A549 (cell line): Measurements from ENCODE around the gene DEAF1. TPM values are rescaled to one million over a fixed set of nuclear protein-coding genes. Genes with fewer than 3 reads are reported as not detected.
A peak's percentile ranks its signal among the peaks of the same experiment; 100 is the strongest.

Source experiments
- ATAC-seq, 2 experiments: fragments of 200-7000 bp in 1 of 2; fragments of >200 bp in 1 of 2; cut with Nextera tagmentation in 1 of 2; cut with Tn5 transposase in 1 of 2; 3 replicates each; pipeline versions ENCODE4 v1.8.0 to v1.9.1; 2018 to 2020; ENCODE audit warnings: mild to moderate bottlenecking in 1 of 2, moderate library complexity in 1 of 2
- CTCF ChIA-PET: fragments of 300-600 bp; sonication (Branson Sonifier 250); formaldehyde crosslinking; extraction: SDS; loops from one replicate; lab custom pipeline; 2021; ENCODE audit warnings: antibody characterized with exemption, inconsistent platforms; lab: Yijun Ruan, JAX
- POLR2A ChIA-PET: fragments of 350-600 bp; formaldehyde crosslinking; extraction: SDS; loops from one replicate; lab custom pipeline; 2021; ENCODE audit warnings: antibody characterized with exemption, inconsistent platforms; lab: Yijun Ruan, JAX
- DNase-seq, 2 experiments: peaks; one replicate each; pipeline versions ENCODE4 v3.0.0 to v3.0.0-alpha.2; 2011 to 2016; ENCODE audit warnings: low read depth in 1 of 2, low spot score in 1 of 2
- FAIRE-seq: peaks from 2 replicates; lab custom pipeline; 2011; peaks lifted over from hg19 to GRCh38; lab: Jason Lieb, UNC
- H3K27ac ChIP-seq, 2 experiments: fragments of >200 bp; sonication (Bioruptor Twin); formaldehyde crosslinking; 3 replicates each; pipeline ENCODE4 v1.5.1; 2016 to 2017
- H3K4me1 ChIP-seq: fragments of >200 bp; sonication (Bioruptor Twin); formaldehyde crosslinking; 3 replicates; pipeline ENCODE4 v1.6.1; 2016
- H3K4me2 ChIP-seq: fragments of >200 bp; sonication (Bioruptor Twin); formaldehyde crosslinking; 3 replicates; pipeline ENCODE4 v1.6.1; 2016
- H3K4me3 ChIP-seq: fragments of >200 bp; sonication (Bioruptor Twin); formaldehyde crosslinking; 3 replicates; pipeline ENCODE4 v1.5.1; 2016
- H3K9me3 ChIP-seq: fragments of >200 bp; sonication (Bioruptor Twin); formaldehyde crosslinking; 3 replicates; pipeline ENCODE4 v1.6.1; 2016
- CBX2 ChIP-seq: fragments of 200-600 bp; sonication (generic); IDR thresholded peaks from 2 replicates; pipeline ENCODE4 v1.6.1; 2016; ENCODE audit warnings: low read depth, mild to moderate bottlenecking, borderline replicate concordance
- CEBPB ChIP-seq, 2 experiments: fragments of >200 bp in 1 of 2; sonication (Bioruptor Twin) in 1 of 2; formaldehyde crosslinking in 1 of 2; IDR thresholded peaks; 2 replicates each; pipeline ENCODE4 v1.6.1; 2012 to 2016
- CHD4 ChIP-seq: fragments of 200-600 bp; sonication (generic); IDR thresholded peaks from 2 replicates; pipeline ENCODE4 v1.6.1; 2016; ENCODE audit warnings: antibody characterized with exemption, mild to moderate bottlenecking, borderline replicate concordance
- EHF ChIP-seq: fragments of 250-450 bp; sonication (Bioruptor Pico); IDR thresholded peaks from 2 replicates; pipeline ENCODE4 v1.5.0; 2020; ENCODE audit warnings: mild to moderate bottlenecking
- EP300 ChIP-seq, 2 experiments: fragments of >200 bp; sonication (Bioruptor Twin); formaldehyde crosslinking; IDR thresholded peaks; 2 replicates in 1 of 2; 3 replicates in 1 of 2; pipeline ENCODE4 v1.6.1; 2016 to 2017
- FOXS1 ChIP-seq: fragments of 250-450 bp; sonication (Bioruptor Pico); IDR thresholded peaks from 2 replicates; pipeline ENCODE4 v1.5.0; 2020; ENCODE audit warnings: mild to moderate bottlenecking, moderate library complexity
- GATA3 ChIP-seq: IDR thresholded peaks from 2 replicates; pipeline ENCODE4 v1.6.1; 2012; ENCODE audit warnings: borderline replicate concordance
- HDAC2 ChIP-seq: fragments of 200-600 bp; sonication (generic); IDR thresholded peaks from 2 replicates; pipeline ENCODE4 v1.6.1; 2016
- HOXA7 ChIP-seq: fragments of 250-450 bp; sonication (Bioruptor Pico); IDR thresholded peaks from 2 replicates; pipeline ENCODE4 v1.5.0; 2020; ENCODE audit warnings: mild to moderate bottlenecking, moderate library complexity
- HOXB13 ChIP-seq: fragments of 250-450 bp; sonication (Bioruptor Pico); IDR thresholded peaks from 2 replicates; pipeline ENCODE4 v1.5.0; 2020; ENCODE audit warnings: low read depth, mild to moderate bottlenecking, moderate library complexity
- JUN ChIP-seq, 2 experiments: fragments of >200 bp; sonication (Bioruptor Twin); formaldehyde crosslinking; IDR thresholded peaks; 2 replicates in 1 of 2; 3 replicates in 1 of 2; pipeline ENCODE4 v1.6.1; 2016 to 2017
- KDM1A ChIP-seq: fragments of 200-600 bp; sonication (generic); IDR thresholded peaks from 2 replicates; pipeline ENCODE4 v1.6.1; 2016; ENCODE audit warnings: low read depth, mild to moderate bottlenecking
- KDM5A ChIP-seq: fragments of 200-600 bp; sonication (generic); IDR thresholded peaks from 2 replicates; pipeline ENCODE4 v1.6.1; 2016; ENCODE audit warnings: antibody characterized with exemption, mild to moderate bottlenecking
- MAFK ChIP-seq: fragments of 450-650 bp; IDR thresholded peaks from 2 replicates; pipeline ENCODE4 v1.6.1; 2014; ENCODE audit not compliant: partially characterized antibody
- MAZ ChIP-seq: fragments of 150-350 bp; IDR thresholded peaks from 2 replicates; pipeline ENCODE4 v1.6.1; 2014; ENCODE audit warnings: antibody characterized with exemption, low read depth, low read length, borderline replicate concordance
- MYC ChIP-seq: IDR thresholded peaks from 2 replicates; pipeline ENCODE4 v1.6.1; 2012; ENCODE audit warnings: mild to moderate bottlenecking, inconsistent platforms, low read length, improper control_type of control experiment, borderline replicate concordance
- NPAS2 ChIP-seq: fragments of 250-450 bp; sonication (Bioruptor Pico); IDR thresholded peaks from 2 replicates; pipeline ENCODE4 v1.8.0; 2022; ENCODE audit warnings: mild to moderate bottlenecking, moderate library complexity, borderline replicate concordance
- POLR2A ChIP-seq: IDR thresholded peaks from 2 replicates; pipeline ENCODE4 v1.6.1; 2012; ENCODE audit warnings: mild to moderate bottlenecking, low read length
- POLR2AphosphoS2 ChIP-seq: conservative IDR thresholded peaks from 2 replicates; pipeline ENCODE4 v1.6.1; 2012; ENCODE audit warnings: low read length, improper control_type of control experiment, inconsistent platforms
- RAD21 ChIP-seq, 2 experiments: fragments of >200 bp in 1 of 2; sonication (Bioruptor Twin) in 1 of 2; formaldehyde crosslinking in 1 of 2; IDR thresholded peaks in 1 of 2; conservative IDR thresholded peaks in 1 of 2; 2 replicates in 1 of 2; 3 replicates in 1 of 2; pipeline ENCODE4 v1.6.1; 2012 to 2018; ENCODE audit warnings: inconsistent platforms in 1 of 2
- RCOR1 ChIP-seq: fragments of 150-350 bp; IDR thresholded peaks from 2 replicates; pipeline ENCODE4 v1.6.1; 2014; ENCODE audit warnings: antibody characterized with exemption, low read length, low read depth
- REST ChIP-seq: fragments of 200-600 bp; sonication (generic); IDR thresholded peaks from 2 replicates; pipeline ENCODE4 v1.6.1; 2016; ENCODE audit warnings: antibody characterized with exemption, mild to moderate bottlenecking, moderate library complexity
- SMC3 ChIP-seq: fragments of >200 bp; sonication (Bioruptor Twin); formaldehyde crosslinking; IDR thresholded peaks from 3 replicates; pipeline ENCODE4 v1.6.1; 2018; ENCODE audit warnings: inconsistent platforms
- TFCP2L1 ChIP-seq: fragments of 250-450 bp; sonication (Bioruptor Pico); IDR thresholded peaks from 2 replicates; pipeline ENCODE4 v1.5.0; 2021; ENCODE audit warnings: mild to moderate bottlenecking
- ZFP36 ChIP-seq: fragments of 450-650 bp; IDR thresholded peaks from 2 replicates; pipeline ENCODE4 v1.6.1; 2014; ENCODE audit warnings: borderline replicate concordance; ENCODE audit not compliant: partially characterized antibody
- ZSCAN20 ChIP-seq: fragments of 250-450 bp; sonication (Bioruptor Pico); IDR thresholded peaks from 2 replicates; pipeline ENCODE4 v1.8.0; 2022; ENCODE audit warnings: mild to moderate bottlenecking, moderate library complexity
- WGBS: methylation state at CpG from one replicate; pipeline ENCODE4 v1.1.6; 2017; ENCODE audit errors: missing lambda C conversion rate; 5-methylcytosine and 5-hydroxymethylcytosine counted together
- polyA plus RNA-seq, 4 experiments: library from polyadenylated mRNA; depleted of rRNA in 3 of 4; stranded (reverse); fragments of >200 nt; fragmentation: RNase III in 1 of 4; extraction: RNeasy Plus Mini Kit Qiagen cat#74134 plus additional on column Dnase treatment in 1 of 4; gene quantifications; 2 replicates in 3 of 4; 3 replicates in 1 of 4; pipeline ENCODE4 v1.2.3, GENCODE V29; 2011 to 2017
- TF ChIP-seq, protein P1 (sequence below): fragments of 450-650 bp; IDR thresholded peaks from 2 replicates; pipeline ENCODE4 v1.6.1; 2014; ENCODE audit warnings: antibody characterized with exemption
- TF ChIP-seq, protein P2 (sequence below): fragments of 250-450 bp; sonication (Bioruptor Pico); IDR thresholded peaks from 2 replicates; pipeline ENCODE4 v1.5.0; 2021; ENCODE audit warnings: mild to moderate bottlenecking, moderate library complexity, borderline replicate concordance

DEAF1 gene
- polyA plus RNA-seq, 2 of the 4 experiments (the other 2 are of a cell fraction), result 16.0 to 24.0 TPM

- no peaks in the 10 kb centered on the region for H3K9me3 ChIP-seq
- DNase-seq, result no peak
- H3K27ac ChIP-seq, result no peak overlapping the region; a peak in 1 of 6 replicates
- ATAC-seq, result no peak
- CTCF ChIA-PET, result interaction anchor here (1.0 to 1.5 kb wide), 3 partner anchors 16 to 81 kb away, joined by 3 to 4 read pairs (median 3); no protein-coding TSS in a partner anchor
- peaks cover 15% of the 10 kb centered on the region; the same call in 2 of the 3 replicates for H3K4me1 ChIP-seq
- no peak for FAIRE-seq
- POLR2A ChIA-PET, result no interaction called here
- H3K4me2 ChIP-seq, result no peak overlapping the region
- WGBS, result 92% methylated on average over 18 of the region's 19 CpGs
- no peak for TF ChIP-seq KDM5A
- TF ChIP-seq POLR2A, result no peak
- TF ChIP-seq MAZ, result no peak
- no peak for TF ChIP-seq CEBPB (IDR thresholded peaks at IDR 0.05)
- no peak for TF ChIP-seq RCOR1
- TF ChIP-seq NPAS2 (CRISPR knock-in tag), result no peak
- no peak for TF ChIP-seq GATA3
- TF ChIP-seq KDM1A, result no peak
- no peak for TF ChIP-seq ZSCAN20 (CRISPR knock-in tag)
- TF ChIP-seq HOXB13 (CRISPR knock-in tag), result no peak
- no peak overlapping the region for H3K4me3 ChIP-seq
These were observed 53.1 kb downstream of the DEAF1 start for GRCh38 chr11:641806-642370.

GRCh38 chr11:640021-640706 lies 54.9 kb downstream of the DEAF1 start:
- ATAC-seq (no peak), DNase-seq (no peak), FAIRE-seq (no peak)
- WGBS, result 95% methylated on average over 22 of the region's 69 CpGs
- H3K4me3 ChIP-seq, result no peak overlapping the region
- TF ChIP-seq JUN (IDR thresholded peaks at IDR 0.05), result 0 out of 5 replicates have a peak, but pooled peaks of 1 of the 2 experiments have one; percentile 4
- no peak for TF ChIP-seq MAZ
- TF ChIP-seq KDM1A, result no peak
- TF ChIP-seq MYC, result no peak
- POLR2A ChIA-PET, result no interaction called here
- CTCF ChIA-PET, result no interaction called here
- H3K4me1 ChIP-seq, result peaks cover 15% of the 10 kb centered on the region; the same call in 2 of the 3 replicates
- H3K9me3 ChIP-seq, result no peaks in the 10 kb centered on the region
- H3K4me2 ChIP-seq, result no peak overlapping the region
- no peak overlapping the region for H3K27ac ChIP-seq

DNA sequence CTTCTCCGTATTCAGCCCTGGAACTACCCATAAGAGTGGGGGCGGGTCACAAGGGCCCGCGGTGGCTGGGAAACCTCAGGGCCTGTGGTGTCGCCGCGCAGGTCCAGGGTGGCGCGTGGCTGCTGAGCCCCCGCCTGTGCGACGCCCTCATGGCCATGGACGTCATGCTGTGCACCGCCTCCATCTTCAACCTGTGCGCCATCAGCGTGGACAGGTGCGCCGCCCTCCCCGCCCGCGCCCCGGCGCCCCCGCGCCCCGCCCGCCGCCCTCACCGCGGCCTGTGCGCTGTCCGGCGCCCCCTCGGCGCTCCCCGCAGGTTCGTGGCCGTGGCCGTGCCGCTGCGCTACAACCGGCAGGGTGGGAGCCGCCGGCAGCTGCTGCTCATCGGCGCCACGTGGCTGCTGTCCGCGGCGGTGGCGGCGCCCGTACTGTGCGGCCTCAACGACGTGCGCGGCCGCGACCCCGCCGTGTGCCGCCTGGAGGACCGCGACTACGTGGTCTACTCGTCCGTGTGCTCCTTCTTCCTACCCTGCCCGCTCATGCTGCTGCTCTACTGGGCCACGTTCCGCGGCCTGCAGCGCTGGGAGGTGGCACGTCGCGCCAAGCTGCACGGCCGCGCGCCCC lies 55.6 kb downstream of the DEAF1 start:
- ATAC-seq (no peak), FAIRE-seq (no peak), DNase-seq (no peak)
- CTCF ChIA-PET, result no interaction called here
- Histone ChIP-seq H3K4me2 (no peak overlapping the region), H3K4me1 (peaks cover 15% of the 10 kb centered on the region; the same call in 2 of the 3 replicates), H3K4me3 (no peak overlapping the region), H3K9me3 (no peaks in the 10 kb centered on the region), H3K27ac (no peak overlapping the region)
- 96% methylated on average over 57 of the region's 80 CpGs for WGBS
- POLR2A ChIA-PET, result no interaction called here
- TF ChIP-seq POLR2AphosphoS2, result no peak
- TF ChIP-seq, protein P1, sequence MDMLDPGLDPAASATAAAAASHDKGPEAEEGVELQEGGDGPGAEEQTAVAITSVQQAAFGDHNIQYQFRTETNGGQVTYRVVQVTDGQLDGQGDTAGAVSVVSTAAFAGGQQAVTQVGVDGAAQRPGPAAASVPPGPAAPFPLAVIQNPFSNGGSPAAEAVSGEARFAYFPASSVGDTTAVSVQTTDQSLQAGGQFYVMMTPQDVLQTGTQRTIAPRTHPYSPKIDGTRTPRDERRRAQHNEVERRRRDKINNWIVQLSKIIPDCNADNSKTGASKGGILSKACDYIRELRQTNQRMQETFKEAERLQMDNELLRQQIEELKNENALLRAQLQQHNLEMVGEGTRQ, result no peak
- no peak for TF ChIP-seq HOXA7 (CRISPR knock-in tag)
- no peak for TF ChIP-seq EP300 (IDR thresholded peaks at IDR 0.05)
- TF ChIP-seq HOXB13 (CRISPR knock-in tag), result no peak
- no peak for TF ChIP-seq FOXS1 (CRISPR knock-in tag)
- no peak for TF ChIP-seq TFCP2L1 (CRISPR knock-in tag)
- no peak for TF ChIP-seq CHD4
- TF ChIP-seq CBX2, result no peak
- no peak for TF ChIP-seq MAFK
- TF ChIP-seq SMC3, result no peak
- TF ChIP-seq RAD21 (conservative IDR thresholded peaks at IDR 0.05 in 1 of 2, IDR thresholded peaks at IDR 0.05 in 1 of 2), result no peak
- TF ChIP-seq HDAC2, result no peak
- TF ChIP-seq REST, result no peak
- no peak for TF ChIP-seq KDM1A
- TF ChIP-seq ZFP36, result no peak
- TF ChIP-seq, protein P2, sequence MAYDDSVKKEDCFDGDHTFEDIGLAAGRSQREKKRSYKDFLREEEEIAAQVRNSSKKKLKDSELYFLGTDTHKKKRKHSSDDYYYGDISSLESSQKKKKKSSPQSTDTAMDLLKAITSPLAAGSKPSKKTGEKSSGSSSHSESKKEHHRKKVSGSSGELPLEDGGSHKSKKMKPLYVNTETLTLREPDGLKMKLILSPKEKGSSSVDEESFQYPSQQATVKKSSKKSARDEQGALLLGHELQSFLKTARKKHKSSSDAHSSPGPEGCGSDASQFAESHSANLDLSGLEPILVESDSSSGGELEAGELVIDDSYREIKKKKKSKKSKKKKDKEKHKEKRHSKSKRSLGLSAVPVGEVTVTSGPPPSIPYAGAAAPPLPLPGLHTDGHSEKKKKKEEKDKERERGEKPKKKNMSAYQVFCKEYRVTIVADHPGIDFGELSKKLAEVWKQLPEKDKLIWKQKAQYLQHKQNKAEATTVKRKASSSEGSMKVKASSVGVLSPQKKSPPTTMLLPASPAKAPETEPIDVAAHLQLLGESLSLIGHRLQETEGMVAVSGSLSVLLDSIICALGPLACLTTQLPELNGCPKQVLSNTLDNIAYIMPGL (CRISPR knock-in tag), result no peak
- TF ChIP-seq EHF (CRISPR knock-in tag), result no peak
